ENCODE results near the gene SPIB. TPM values are rescaled to one million over a fixed set of nuclear protein-coding genes. Genes with fewer than 3 reads are reported as not detected.

Gene SPIB
- total RNA-seq, 1 donor: not detected

GRCh38 chr19:50477751-50478515 is 59.2 kb downstream of the SPIB start:
- DNase-seq (ENCODE audit: low read depth): no peak
- no peak for TF ChIP-seq CTCF (IDR thresholded peaks at IDR 0.05; ENCODE audit: insufficient read depth, low read length)
- no peak overlapping the region for H3K4me3 ChIP-seq (ENCODE audit: low read depth, low read length)

- peak; percentile 51 for DNase-seq (ENCODE audit: low read depth)
- no peak overlapping the region for H3K4me3 ChIP-seq (ENCODE audit: low read depth, low read length)
- peak; percentile 77 for TF ChIP-seq CTCF (IDR thresholded peaks at IDR 0.05; ENCODE audit: insufficient read depth, low read length)
Observed at GRCh38 chr19:50478901-50479715, 60.4 kb downstream of the SPIB start.

- no peak for DNase-seq (ENCODE audit: low read depth)
- TF ChIP-seq CTCF (IDR thresholded peaks at IDR 0.05; ENCODE audit: insufficient read depth, low read length): no peak
- H3K4me3 ChIP-seq (ENCODE audit: low read depth, low read length): no peak overlapping the region
Observed at GRCh38 chr19:50479761-50480251, 61.1 kb downstream of the SPIB start.

- TF ChIP-seq CTCF (IDR thresholded peaks at IDR 0.05; ENCODE audit: insufficient read depth, low read length): no peak
- no peak overlapping the region for H3K4me3 ChIP-seq (ENCODE audit: low read depth, low read length)
- no peak for DNase-seq (ENCODE audit: low read depth)
Observed at GRCh38 chr19:50480281-50481111, 61.8 kb downstream of the SPIB start.

Other genes with a start within 250 kb of the SPIB start
- gene MYH14, start 215.3 kb upstream of the SPIB start, total RNA-seq (ENCODE audit: low replicate concordance): not detected in 2 replicates
- gene KCNC3, start 89.6 kb upstream of the SPIB start, total RNA-seq (ENCODE audit: low replicate concordance): not detected in 2 replicates
- gene NAPSA, start 53.3 kb upstream of the SPIB start, total RNA-seq (ENCODE audit: low replicate concordance): not detected in 2 replicates
- 47.7 and 59.7 TPM in 2 replicates for gene NR1H2, start 42.5 kb upstream of the SPIB start, total RNA-seq (ENCODE audit: low replicate concordance)
- gene POLD1, start 34.6 kb upstream of the SPIB start, total RNA-seq (ENCODE audit: low replicate concordance): 8.8 and 29.3 TPM in 2 replicates
- gene MYBPC2, start 14.0 kb downstream of the SPIB start, total RNA-seq (ENCODE audit: low replicate concordance): not detected in 2 replicates
- 22.8 and 35.2 TPM in 2 replicates for gene EMC10, start 57.6 kb downstream of the SPIB start, total RNA-seq (ENCODE audit: low replicate concordance)
- gene GARIN5A, start 57.9 kb downstream of the SPIB start, total RNA-seq (ENCODE audit: low replicate concordance): not detected in 2 replicates
- 12.1 and 26.7 TPM in 2 replicates for gene JOSD2, start 92.3 kb downstream of the SPIB start, total RNA-seq (ENCODE audit: low replicate concordance)
- not detected in 2 replicates for gene ASPDH, start 95.0 kb downstream of the SPIB start, total RNA-seq (ENCODE audit: low replicate concordance)
- gene LRRC4B, start 149.5 kb downstream of the SPIB start, total RNA-seq (ENCODE audit: low replicate concordance): not detected in 2 replicates
- 0.09 TPM in 1 of 2 replicates, not detected in the other for gene SYT3, start 220.9 kb downstream of the SPIB start, total RNA-seq (ENCODE audit: low replicate concordance)
- not detected in 2 replicates for gene C19orf81, start 230.5 kb downstream of the SPIB start, total RNA-seq (ENCODE audit: low replicate concordance)

Data from fibroblast of the aortic adventitia (primary cell).